Activated CD8-positive, alpha-beta memory T cell treated with anti-CD3 and anti-CD28 coated beads for 4 hours (primary cell): Measurements from ENCODE around the gene VSX1.

ENCODE experiments used
- DNase-seq, 2 donors: peaks; one replicate each; pipeline ENCODE4 v3.0.0-alpha.2; 2020; ENCODE audit warnings: low read depth in 2 of 2

Gene VSX1

GRCh38 chr20:25081730-25082497, at the start of gene VSX1:
VSX1 (minus strand) TSS chr20:25082141; CDS start chr20:25082096, 45 bp downstream.
- no peak for DNase-seq

- no peak for DNase-seq
These were observed 48.0 kb upstream of the VSX1 start for GRCh38 chr20:25129908-25130307.

- no peak for DNase-seq
These were observed 47.5 kb upstream of the VSX1 start for GRCh38 chr20:25129428-25129827.

- no peak for DNase-seq
These were observed 46.7 kb upstream of the VSX1 start for GRCh38 chr20:25128649-25129048.

GRCh38 chr20:25127761-25128537, 46.0 kb upstream of the VSX1 start:
- DNase-seq: no peak

GRCh38 chr20:25126204-25127029, 44.5 kb upstream of the VSX1 start:
- DNase-seq: no peak

- no peak for DNase-seq
These were observed 43.7 kb upstream of the VSX1 start for GRCh38 chr20:25125636-25126035.

GRCh38 chr20:25120920-25121319, 39.0 kb upstream of the VSX1 start:
- DNase-seq: no peak

GRCh38 chr20:25120457-25120856, 38.5 kb upstream of the VSX1 start:
- DNase-seq: no peak

- DNase-seq: no peak
These were observed 36.6 kb upstream of the VSX1 start for GRCh38 chr20:25118529-25118928.

- no peak for DNase-seq
These were observed 36.0 kb upstream of the VSX1 start for GRCh38 chr20:25117990-25118389.

GRCh38 chr20:25116739-25117458, 35.0 kb upstream of the VSX1 start:
- no peak for DNase-seq

GRCh38 chr20:25103526-25103925, 21.6 kb upstream of the VSX1 start:
- DNase-seq: no peak

GRCh38 chr20:25100914-25101313, 19.0 kb upstream of the VSX1 start:
- DNase-seq: no peak

- no peak for DNase-seq
These were observed 17.7 kb upstream of the VSX1 start for GRCh38 chr20:25099601-25100140.

GRCh38 chr20:25097498-25097897, 15.6 kb upstream of the VSX1 start:
- no peak for DNase-seq

GRCh38 chr20:25090492-25091429, 8.8 kb upstream of the VSX1 start:
- DNase-seq: peak; percentile 19 to 43

- DNase-seq: no peak
These were observed 7.7 kb upstream of the VSX1 start for GRCh38 chr20:25089662-25090061.

GRCh38 chr20:25089096-25089495, 7.2 kb upstream of the VSX1 start:
- no peak for DNase-seq

GRCh38 chr20:25088267-25088666, 6.3 kb upstream of the VSX1 start:
- DNase-seq: no peak
